CD4-positive, alpha-beta memory T cell (primary cell): ENCODE results near the gene POU1F1. TPM values are rescaled to one million over a fixed set of nuclear protein-coding genes. Genes with fewer than 3 reads are reported as not detected.

Experiments used
- CTCF ChIA-PET: fragments of 350-600 bp; sonication (Branson Sonifier 250); formaldehyde crosslinking; loops from one replicate; lab custom pipeline; 2021; ENCODE audit warnings: inconsistent platforms; ENCODE audit not compliant: partially characterized antibody; lab: Charles Lee
- POLR2A ChIA-PET: fragments of 350-600 bp; sonication (Branson Sonifier 250); formaldehyde crosslinking; loops from one replicate; lab custom pipeline; 2021; ENCODE audit not compliant: partially characterized antibody; lab: Charles Lee
- DNase-seq, 5 donors: peaks; one replicate each; pipeline versions ENCODE4 v3.0.0 to v3.0.0-alpha.2; 2020 to 2022; ENCODE audit warnings: mixed read lengths in 1 of 5
- H3K27ac ChIP-seq: one replicate; pipeline ENCODE4 v1.7.0; 2013; ENCODE audit warnings: low read depth, low read length
- H3K27me3 ChIP-seq: 2 replicates; pipeline ENCODE4 v1.7.0; 2013; ENCODE audit warnings: mild to moderate bottlenecking, low read length, moderate library complexity; ENCODE audit not compliant: insufficient read depth
- H3K36me3 ChIP-seq: 2 replicates; pipeline ENCODE4 v1.7.0; 2013; ENCODE audit warnings: mild to moderate bottlenecking, low read length, moderate library complexity; ENCODE audit not compliant: insufficient read depth
- H3K4me1 ChIP-seq: 2 replicates; pipeline ENCODE4 v1.7.0; 2013; ENCODE audit warnings: mild to moderate bottlenecking, low read length, moderate library complexity; ENCODE audit not compliant: insufficient read depth
- H3K4me3 ChIP-seq, 2 donors: one replicate each; pipeline ENCODE4 v1.7.0; 2013; ENCODE audit warnings: low read length in 2 of 2, mild to moderate bottlenecking in 1 of 2
- H3K9me3 ChIP-seq, 2 donors: one replicate each; pipeline ENCODE4 v1.7.0; 2013; ENCODE audit warnings: low read length in 2 of 2, control low read depth in 1 of 2; ENCODE audit not compliant: control insufficient read depth in 1 of 2
- H3K27ac Mint-ChIP-seq, 7 donors: one replicate each; pipeline ENCODE4 v1.8.0; 2020 to 2021; ENCODE audit warnings: mixed read lengths in 7 of 7, mild to moderate bottlenecking in 6 of 7, inconsistent platforms in 3 of 7, moderate library complexity in 3 of 7
- H3K27me3 Mint-ChIP-seq, 2 donors: one replicate each; pipeline ENCODE4 v1.8.0; 2020 to 2021; ENCODE audit warnings: mixed read lengths in 2 of 2
- H3K36me3 Mint-ChIP-seq, 2 donors: one replicate each; pipeline ENCODE4 v1.8.0; 2020 to 2021; ENCODE audit warnings: mixed read lengths in 2 of 2, inconsistent platforms in 1 of 2, mild to moderate bottlenecking in 1 of 2
- H3K4me1 Mint-ChIP-seq, 4 donors: one replicate each; pipeline ENCODE4 v1.8.0; 2020 to 2021; ENCODE audit warnings: mixed read lengths in 4 of 4, mild to moderate bottlenecking in 1 of 4
- H3K4me3 Mint-ChIP-seq, 8 donors: one replicate each; pipeline ENCODE4 v1.8.0; 2020 to 2021; ENCODE audit warnings: mixed read lengths in 8 of 8, mild to moderate bottlenecking in 7 of 8, moderate library complexity in 6 of 8, inconsistent platforms in 3 of 8
- H3K9me3 Mint-ChIP-seq, 8 donors: one replicate each; pipeline ENCODE4 v1.8.0; 2020 to 2021; ENCODE audit warnings: mixed read lengths in 8 of 8, mild to moderate bottlenecking in 5 of 8, inconsistent platforms in 3 of 8, moderate library complexity in 1 of 8
- intact Hi-C: fragments of 100-400 bp; cut with micrococcal nuclease; formaldehyde crosslinking; loops from one replicate; pipeline ENCODE4 v1.15.1; 2023
- microRNA-seq: library from miRNA; unstranded; fragments of <30 nt; microRNA quantifications from one replicate; pipeline ENCODE4 v1.2.0, GENCODE V29; 2021; ENCODE audit warnings: borderline replicate concordance, borderline number of aligned reads, borderline microRNAs expressed, mixed read lengths
- polyA plus RNA-seq, 2 donors: library from polyadenylated mRNA; unstranded; fragments of 300-500 nt; fragmentation: Illumina TruSeq; gene quantifications; one replicate each; pipeline ENCODE4 v1.2.3, GENCODE V29; 2021
- total RNA-seq, 2 experiments: library from RNA; stranded (reverse); gene quantifications; one replicate each; pipeline ENCODE4 v1.2.3, GENCODE V29; 2021

POU1F1 gene
- total and polyA plus RNA-seq, 4 experiments from 2014 or later, result not detected

DNA sequence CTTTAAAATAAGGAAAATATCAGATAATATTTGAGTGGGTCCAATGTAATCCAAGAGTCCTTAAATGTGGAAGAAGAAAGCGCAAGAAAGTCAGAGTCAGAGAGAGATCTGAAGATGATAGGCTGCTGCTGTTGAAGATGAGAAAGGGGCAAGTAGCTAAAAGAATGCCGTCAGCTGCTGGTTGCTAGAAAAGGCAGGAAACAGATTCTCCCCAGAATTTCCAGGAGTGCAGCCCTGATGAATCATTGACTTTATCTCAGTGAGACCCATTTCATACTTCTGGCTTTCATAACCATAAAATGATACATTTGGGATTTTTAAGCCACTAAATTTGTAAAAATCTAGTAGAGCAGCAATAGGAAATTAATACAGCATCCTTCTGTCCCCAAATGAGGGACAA is 56.8 kb downstream of the POU1F1 start:
- intact Hi-C loops, result no loop called here
- H3K9me3 ChIP-seq, result no peaks in the 10 kb centered on the region

DNA sequence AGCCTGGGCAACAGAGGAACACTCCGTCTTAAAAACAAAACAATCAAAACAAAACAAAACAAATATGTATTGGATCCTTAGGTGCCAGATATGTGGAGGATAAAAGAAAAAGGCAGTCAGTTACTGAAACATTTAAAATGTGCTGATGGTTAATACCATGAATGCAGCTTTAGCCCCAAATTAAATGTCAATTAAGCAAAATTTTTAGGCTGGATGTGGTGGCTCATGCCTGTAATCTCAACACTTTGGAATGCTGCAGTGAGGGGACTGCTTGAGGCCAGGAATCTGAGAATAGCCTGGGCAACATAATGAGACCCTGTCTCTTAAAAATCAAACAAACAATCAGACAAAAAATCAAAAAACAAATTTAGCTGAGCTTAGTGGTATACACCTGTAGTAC is 57.8 kb downstream of the POU1F1 start:
- no peak overlapping the region for H3K27ac ChIP-seq
- Mint-ChIP-seq H3K9me3 (peaks cover 0 to 3% (median 2%) of the 10 kb centered on the region in 8 donors), H3K27me3 (peaks cover 24 to 26% of the 10 kb centered on the region in 2 donors), H3K27ac (no peak overlapping the region), H3K4me1 (no peaks in the 10 kb centered on the region), H3K4me3 (no peak overlapping the region), H3K36me3 (no peaks in the 10 kb centered on the region)
- DNase-seq, result no peak
- H3K9me3 ChIP-seq, result no peaks in the 10 kb centered on the region
- no peaks in the 10 kb centered on the region for H3K27me3 ChIP-seq
- intact Hi-C loops, result no loop called here
- CTCF ChIA-PET, result no interaction called here
- POLR2A ChIA-PET, result no interaction called here
- no peak overlapping the region for H3K4me3 ChIP-seq
- H3K4me1 ChIP-seq, result no peaks in the 10 kb centered on the region
- no peaks in the 10 kb centered on the region for H3K36me3 ChIP-seq

More for the DNA sequence above, 56.8 kb downstream of the POU1F1 start:
- H3K4me1 ChIP-seq, result no peaks in the 10 kb centered on the region
- H3K9me3 Mint-ChIP-seq, result peaks cover 0 to 3% (median 2%) of the 10 kb centered on the region in 8 donors
- DNase-seq, result no peak
- H3K4me3 ChIP-seq, result no peak overlapping the region
- H3K4me3 Mint-ChIP-seq, result no peak overlapping the region
- CTCF ChIA-PET, result no interaction called here
- H3K36me3 Mint-ChIP-seq, result no peaks in the 10 kb centered on the region
- no peaks in the 10 kb centered on the region for H3K4me1 Mint-ChIP-seq
- no peaks in the 10 kb centered on the region for H3K36me3 ChIP-seq
- H3K27ac ChIP-seq, result no peak overlapping the region
- no peak overlapping the region for H3K27ac Mint-ChIP-seq
- peaks cover 22 to 25% of the 10 kb centered on the region in 2 donors for H3K27me3 Mint-ChIP-seq
- POLR2A ChIA-PET, result no interaction called here
- H3K27me3 ChIP-seq, result no peaks in the 10 kb centered on the region

Small RNA genes within 50 kb of the gene (microRNA-seq; reads per million reads assigned to microRNA genes)
- gene MIR4795, result not detected

Other genes starting within 250 kb of the POU1F1 start
- 10 to 100 TPM; 25.9 to 30.8 TPM for gene CHMP2B, start 49.3 kb downstream of the POU1F1 start, total RNA-seq
- gene CHMP2B, start 49.3 kb downstream of the POU1F1 start, polyA plus RNA-seq, result 10 to 100 TPM; 47.3 to 51.1 TPM